ENCODE data around the gene JPH3.

The JPH3 gene

GRCh38 chr16:87584271-87584670, 18.0 kb upstream of the JPH3 start:
- no peaks in the 10 kb centered on the region for H3K9me3 Mint-ChIP-seq
- no peak for TF ChIP-seq CTCF (IDR thresholded peaks at IDR 0.05)
- no peak for DNase-seq
- H3K36me3 Mint-ChIP-seq (ENCODE audit: low read depth): no peaks in the 10 kb centered on the region
- H3K27ac Mint-ChIP-seq: no peak overlapping the region
- no peak overlapping the region for H3K4me3 Mint-ChIP-seq
- H3K27me3 Mint-ChIP-seq (ENCODE audit: low read depth, poor library complexity): peaks cover 37% of the 10 kb centered on the region
- peaks cover 24% of the 10 kb centered on the region for H3K4me1 Mint-ChIP-seq

GRCh38 chr16:87584975-87585374, 17.3 kb upstream of the JPH3 start:
- H3K9me3 Mint-ChIP-seq: no peaks in the 10 kb centered on the region
- no peak overlapping the region for H3K27ac Mint-ChIP-seq
- H3K4me3 Mint-ChIP-seq: no peak overlapping the region
- no peak for DNase-seq
- H3K36me3 Mint-ChIP-seq (ENCODE audit: low read depth): no peaks in the 10 kb centered on the region
- H3K27me3 Mint-ChIP-seq (ENCODE audit: low read depth, poor library complexity): peaks cover 37% of the 10 kb centered on the region
- H3K4me1 Mint-ChIP-seq: peaks cover 24% of the 10 kb centered on the region
- TF ChIP-seq CTCF (IDR thresholded peaks at IDR 0.05): no peak

- Mint-ChIP-seq H3K36me3 (ENCODE audit: low read depth) (no peaks in the 10 kb centered on the region), H3K27ac (peak overlapping the region; percentile 78), H3K4me3 (no peak overlapping the region), H3K27me3 (ENCODE audit: low read depth, poor library complexity) (peaks cover 42% of the 10 kb centered on the region), H3K4me1 (peaks cover 24% of the 10 kb centered on the region), H3K9me3 (no peaks in the 10 kb centered on the region)
- DNase-seq: no peak
- TF ChIP-seq CTCF (IDR thresholded peaks at IDR 0.05): no peak
Measured at GRCh38 chr16:87585442-87586200, 16.7 kb upstream of the JPH3 start.

GRCh38 chr16:87586201-87586782, 16.0 kb upstream of the JPH3 start:
- H3K4me3 Mint-ChIP-seq: no peak overlapping the region
- H3K27ac Mint-ChIP-seq: no peak overlapping the region
- TF ChIP-seq CTCF (IDR thresholded peaks at IDR 0.05): no peak
- no peaks in the 10 kb centered on the region for H3K36me3 Mint-ChIP-seq (ENCODE audit: low read depth)
- H3K9me3 Mint-ChIP-seq: no peaks in the 10 kb centered on the region
- peaks cover 47% of the 10 kb centered on the region for H3K27me3 Mint-ChIP-seq (ENCODE audit: low read depth, poor library complexity)
- H3K4me1 Mint-ChIP-seq: peaks cover 20% of the 10 kb centered on the region
- DNase-seq: no peak

- no peaks in the 10 kb centered on the region for H3K36me3 Mint-ChIP-seq (ENCODE audit: low read depth)
- H3K27ac Mint-ChIP-seq: no peak overlapping the region
- H3K4me3 Mint-ChIP-seq: no peak overlapping the region
- peaks cover 60% of the 10 kb centered on the region for H3K27me3 Mint-ChIP-seq (ENCODE audit: low read depth, poor library complexity)
- H3K9me3 Mint-ChIP-seq: no peaks in the 10 kb centered on the region
- DNase-seq: no peak
- H3K4me1 Mint-ChIP-seq: peaks cover 10% of the 10 kb centered on the region
- TF ChIP-seq CTCF (IDR thresholded peaks at IDR 0.05): no peak
Measured at GRCh38 chr16:87587636-87588035, 14.7 kb upstream of the JPH3 start.
